ENCODE results near the gene CDH23.

DNA sequence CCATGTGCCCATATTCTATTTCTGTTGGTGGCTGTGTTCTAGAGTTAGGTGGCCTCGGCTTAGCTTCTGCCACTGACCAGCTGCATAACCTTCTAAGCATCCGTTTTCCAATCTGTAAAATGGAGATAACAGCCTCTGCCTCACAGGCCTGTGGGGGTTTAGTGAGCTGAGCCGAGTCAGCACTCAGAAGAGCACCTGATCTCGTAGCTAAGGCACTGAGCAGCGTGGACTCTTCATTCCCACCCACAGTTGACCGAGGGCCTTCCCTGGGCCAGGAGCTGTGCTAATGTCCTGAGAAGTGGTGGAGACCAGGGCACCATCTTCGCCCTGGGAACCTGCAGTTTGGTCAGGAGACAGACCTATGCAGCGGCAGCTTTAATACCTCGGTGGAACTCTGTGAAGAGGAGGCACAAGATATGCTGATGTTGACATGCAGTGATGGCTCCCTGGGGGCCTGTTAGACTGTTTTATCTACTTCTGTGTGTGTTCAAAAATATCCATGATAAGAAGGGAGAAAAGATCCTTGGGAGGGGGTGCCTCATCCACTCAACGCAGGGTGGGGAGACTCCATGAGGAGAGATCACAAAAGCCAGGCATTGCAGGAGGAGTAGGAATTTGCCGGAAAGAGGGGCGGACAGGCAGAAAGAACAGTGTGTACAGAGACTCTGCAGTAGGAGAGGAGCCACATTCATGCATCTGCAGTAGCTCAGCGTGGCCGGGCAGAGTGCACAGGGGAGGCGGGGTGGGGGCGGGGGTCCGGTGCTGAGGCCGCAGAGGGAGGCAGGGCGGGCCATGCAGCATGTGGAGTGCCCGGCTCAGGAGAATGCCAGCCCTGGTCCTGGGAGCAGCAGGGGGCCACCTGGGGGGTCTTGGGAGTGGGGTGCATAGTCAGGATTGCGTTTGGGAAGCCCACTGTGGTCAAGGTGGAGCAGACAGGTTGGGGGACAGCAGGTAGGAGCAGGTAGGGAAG lies 186.1 kb downstream of the CDH23 start:
- TF ChIP-seq CTCF (IDR thresholded peaks at IDR 0.05) (no peak), POLR2A (IDR thresholded peaks at IDR 0.05) (no peak)
